ENCODE data around the gene GSTA1. TPM values are rescaled to one million over a fixed set of nuclear protein-coding genes. Genes with fewer than 3 reads are reported as not detected.
"Not testable (repeated sequence)": the region's sequence is repeated elsewhere in the genome, so short reads cannot be mapped to it uniquely, and the experiment has no call there.

The GSTA1 gene
- total and polyA plus RNA-seq, 2 experiments from 2014 or later = 0.67 TPM; not detected in 1

DNA sequence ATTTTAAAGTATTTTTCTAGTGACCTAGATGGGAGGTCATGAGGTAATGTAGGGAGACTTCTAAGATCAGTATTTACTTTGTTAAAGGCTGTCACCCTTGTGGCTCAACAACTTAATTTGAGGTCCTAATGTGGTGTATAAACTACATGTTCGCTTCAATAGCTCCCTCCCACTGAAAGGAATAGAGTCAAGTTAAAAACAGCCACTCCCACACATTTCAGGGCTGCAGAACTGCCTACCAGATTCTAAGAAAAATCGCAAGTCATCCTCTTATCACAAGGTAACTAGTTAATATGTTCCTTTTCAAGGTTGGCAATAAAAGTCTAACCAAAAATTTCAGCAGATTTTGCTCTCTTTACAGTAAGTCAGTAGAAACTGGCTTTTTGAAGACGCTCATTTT is 15.1 kb downstream of the GSTA1 start:
- Histone ChIP-seq H3K4me1 (ENCODE audit: low read depth) (no peaks in the 10 kb centered on the region), H3K4me3 (no peak overlapping the region), H3K36me3 (no peaks in the 10 kb centered on the region), H3K27ac (no peak overlapping the region), H3K9me3 (ENCODE audit: low read depth) (no peaks in the 10 kb centered on the region), H3K27me3 (no peaks in the 10 kb centered on the region)
- peak in 1 of 2 donors; percentile 5 for DNase-seq (ENCODE audit: low read depth in 1 of 2, low spot score in 1 of 2)
- no peak for TF ChIP-seq CTCF (IDR thresholded peaks at IDR 0.05; ENCODE audit: low read depth, low read length)

GRCh38 chr6:52787917-52788316 is 15.7 kb downstream of the GSTA1 start:
- Histone ChIP-seq H3K9me3 (ENCODE audit: low read depth) (no peaks in the 10 kb centered on the region), H3K27ac (no peak overlapping the region), H3K4me1 (ENCODE audit: low read depth) (no peaks in the 10 kb centered on the region), H3K27me3 (no peaks in the 10 kb centered on the region), H3K4me3 (no peak overlapping the region), H3K36me3 (no peaks in the 10 kb centered on the region)
- TF ChIP-seq CTCF (IDR thresholded peaks at IDR 0.05; ENCODE audit: low read depth, low read length) = no peak
- no peak for DNase-seq (ENCODE audit: low read depth in 1 of 2, low spot score in 1 of 2)

DNA sequence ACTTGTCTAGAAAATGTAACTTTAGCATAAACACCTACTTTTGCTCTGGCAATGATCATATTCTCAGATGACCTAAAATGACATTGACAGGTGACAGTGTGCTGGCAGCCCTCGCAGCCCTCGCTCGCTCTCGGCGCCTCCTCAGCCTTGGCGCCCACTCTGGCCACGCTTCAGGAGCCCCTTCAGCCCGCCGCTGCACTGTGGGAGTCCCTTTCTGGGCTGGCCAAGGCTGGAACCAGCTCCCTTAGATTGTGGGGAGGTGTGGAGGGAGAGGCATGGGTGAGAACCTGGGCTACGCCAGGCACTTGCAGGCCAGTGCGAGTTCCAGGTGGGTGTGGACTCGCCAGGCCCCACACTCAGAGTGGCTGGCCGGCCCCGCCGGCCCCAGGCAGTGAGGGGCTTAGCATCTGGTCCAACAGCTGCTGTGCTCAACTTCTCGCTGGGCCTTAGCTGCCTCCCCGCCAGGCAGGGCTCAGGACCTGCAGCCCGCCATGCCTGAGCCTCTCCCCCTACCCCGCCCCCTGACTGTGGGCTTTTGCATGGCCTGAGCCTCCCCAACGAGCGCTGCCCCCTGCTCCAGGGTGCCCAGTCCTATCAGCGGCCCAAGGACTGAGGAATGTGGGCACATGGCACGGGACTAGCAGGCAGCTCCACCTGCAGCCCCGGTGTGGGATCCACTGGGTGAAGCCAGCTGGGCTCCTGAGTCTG is 17.2 kb downstream of the GSTA1 start:
- no peak overlapping the region for H3K4me3 ChIP-seq
- no peak for DNase-seq (ENCODE audit: low read depth in 1 of 2, low spot score in 1 of 2)
- H3K27ac ChIP-seq = no peak overlapping the region
- TF ChIP-seq CTCF (IDR thresholded peaks at IDR 0.05; ENCODE audit: low read depth, low read length) = no peak
- H3K4me1 ChIP-seq (ENCODE audit: low read depth) = no peaks in the 10 kb centered on the region
- no peaks in the 10 kb centered on the region for H3K9me3 ChIP-seq (ENCODE audit: low read depth)
- H3K27me3 ChIP-seq = no peaks in the 10 kb centered on the region
- no peaks in the 10 kb centered on the region for H3K36me3 ChIP-seq

DNA sequence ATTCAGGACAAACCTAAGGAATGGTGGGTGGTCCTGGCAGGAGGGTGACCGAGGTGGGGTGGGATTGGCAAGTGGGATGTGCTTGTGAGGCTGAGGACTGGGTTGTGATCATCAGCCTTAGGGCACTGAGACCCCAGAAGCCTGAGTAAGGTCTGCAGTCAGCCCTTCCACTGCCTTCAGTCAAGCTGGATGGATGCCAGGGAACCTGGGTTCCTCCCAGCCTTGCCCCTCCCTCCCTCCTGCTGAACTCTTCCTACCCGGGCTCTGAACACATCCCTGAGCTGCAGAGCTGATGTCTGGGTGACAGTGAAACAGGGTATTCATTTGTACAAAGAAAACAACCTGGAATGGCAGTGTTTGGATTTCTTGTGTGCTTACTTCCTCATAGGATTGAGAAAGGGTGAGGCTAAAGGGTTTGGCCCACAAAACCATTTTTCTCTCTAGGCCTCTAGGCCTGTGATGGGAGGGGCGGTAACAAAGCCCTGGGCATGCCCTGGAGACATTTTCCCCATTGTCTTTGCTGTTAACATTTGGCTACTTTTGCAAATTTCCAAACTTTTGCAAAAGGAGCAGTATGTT is 20.8 kb downstream of the GSTA1 start:
- not testable (repeated sequence) for H3K27me3 ChIP-seq; H3K27ac ChIP-seq; H3K4me3 ChIP-seq; H3K9me3 ChIP-seq (ENCODE audit: low read depth); H3K4me1 ChIP-seq (ENCODE audit: low read depth); DNase-seq (ENCODE audit: low read depth in 1 of 2, low spot score in 1 of 2); H3K36me3 ChIP-seq

DNA sequence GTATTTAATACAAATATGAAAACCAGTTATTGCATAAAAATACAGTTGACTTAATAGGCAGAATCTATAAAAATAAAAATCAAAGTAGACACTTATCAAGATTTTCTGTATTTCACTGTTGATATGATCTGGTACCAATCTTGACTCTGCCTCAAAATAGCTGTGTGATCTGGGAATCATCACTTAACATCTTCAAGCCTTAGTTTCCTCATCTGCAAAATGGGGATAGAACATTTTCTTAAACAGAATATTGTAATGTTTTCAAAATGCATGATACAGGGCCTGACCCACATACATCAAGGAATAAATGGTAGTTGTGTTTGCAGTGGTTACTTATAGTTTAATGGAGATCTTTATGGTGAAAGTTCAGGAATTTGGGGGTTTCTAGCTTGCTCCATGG is 21.4 kb downstream of the GSTA1 start:
- H3K27ac ChIP-seq; H3K4me3 ChIP-seq; H3K27me3 ChIP-seq; H3K4me1 ChIP-seq (ENCODE audit: low read depth); DNase-seq (ENCODE audit: low read depth in 1 of 2, low spot score in 1 of 2); H3K9me3 ChIP-seq (ENCODE audit: low read depth); H3K36me3 ChIP-seq: not testable (repeated sequence)

DNA sequence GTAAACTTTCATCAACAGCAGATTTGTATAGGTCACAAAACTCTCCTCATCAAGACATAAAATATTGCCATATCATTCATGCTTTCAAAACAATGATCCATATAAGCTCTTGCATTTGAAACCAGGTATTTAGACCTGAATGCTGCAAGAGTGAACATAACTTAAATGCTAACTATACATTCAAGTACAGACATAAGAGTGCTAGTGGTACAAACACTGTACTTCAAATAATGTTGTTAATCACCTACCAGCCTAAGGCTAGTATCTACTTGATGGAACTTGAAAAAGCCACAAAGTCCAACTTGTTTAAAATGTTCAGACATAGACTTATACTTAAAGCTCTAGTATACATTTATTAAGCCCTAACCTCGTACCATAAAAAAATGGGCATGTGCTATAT is 24.4 kb downstream of the GSTA1 start:
- H3K4me3 ChIP-seq = no peak overlapping the region
- TF ChIP-seq CTCF (IDR thresholded peaks at IDR 0.05; ENCODE audit: low read depth, low read length) = no peak
- no peak for DNase-seq (ENCODE audit: low read depth in 1 of 2, low spot score in 1 of 2)
- no peak overlapping the region for H3K27ac ChIP-seq
- no peaks in the 10 kb centered on the region for H3K4me1 ChIP-seq (ENCODE audit: low read depth)
- H3K27me3 ChIP-seq = no peaks in the 10 kb centered on the region
- H3K9me3 ChIP-seq (ENCODE audit: low read depth) = no peaks in the 10 kb centered on the region
- no peaks in the 10 kb centered on the region for H3K36me3 ChIP-seq

GRCh38 chr6:52776711-52777351 is 26.8 kb downstream of the GSTA1 start:
- not testable (repeated sequence) for H3K4me1 ChIP-seq (ENCODE audit: low read depth); H3K4me3 ChIP-seq; DNase-seq (ENCODE audit: low read depth in 1 of 2, low spot score in 1 of 2); H3K9me3 ChIP-seq (ENCODE audit: low read depth); H3K27ac ChIP-seq; H3K36me3 ChIP-seq; H3K27me3 ChIP-seq

DNA sequence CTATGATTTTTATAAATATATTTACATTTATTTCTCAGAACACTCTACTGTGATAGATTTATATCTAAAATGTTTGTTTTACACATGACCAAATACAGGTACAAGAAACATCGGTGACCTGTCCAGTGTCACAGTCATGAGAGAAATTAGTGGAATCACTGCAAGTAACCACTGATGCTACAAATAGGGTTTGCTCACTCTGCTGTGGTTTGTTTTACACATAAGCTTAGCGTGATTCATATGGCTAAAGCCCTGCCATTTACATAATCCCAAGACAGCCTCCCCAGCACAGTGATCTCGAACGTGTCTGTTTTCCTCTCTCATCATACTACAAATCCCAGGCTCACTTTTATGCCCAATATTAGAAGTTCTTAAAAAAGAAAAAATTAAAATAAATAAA is 34.2 kb downstream of the GSTA1 start:
- H3K27ac ChIP-seq = not testable (repeated sequence)

DNA sequence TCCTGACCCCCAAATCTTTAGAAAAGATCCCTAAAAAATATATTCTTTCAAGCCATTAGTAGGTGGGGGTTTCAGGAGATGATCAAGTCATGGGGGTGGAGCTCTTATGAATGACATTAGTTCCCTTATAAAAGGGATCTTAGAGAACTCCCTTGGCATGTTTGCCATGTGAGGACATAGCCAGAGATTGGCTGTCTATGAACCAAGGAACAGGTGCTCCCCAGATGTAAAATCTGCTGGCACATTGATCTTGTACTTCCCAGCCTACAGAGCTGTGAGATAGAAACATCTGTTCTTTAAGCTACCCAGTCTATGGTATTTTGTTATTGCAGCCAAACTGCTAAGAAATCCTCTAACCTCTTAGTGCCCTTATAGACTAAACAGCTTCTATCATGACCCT is 36.0 kb downstream of the GSTA1 start:
- not testable (repeated sequence) for H3K4me1 ChIP-seq (ENCODE audit: low read depth); H3K4me3 ChIP-seq; H3K27me3 ChIP-seq; H3K27ac ChIP-seq; DNase-seq (ENCODE audit: low read depth in 1 of 2, low spot score in 1 of 2); H3K36me3 ChIP-seq; H3K9me3 ChIP-seq (ENCODE audit: low read depth)

More for the DNA sequence above, 34.2 kb downstream of the GSTA1 start:
- not testable (repeated sequence) for H3K4me1 ChIP-seq (ENCODE audit: low read depth); DNase-seq (ENCODE audit: low read depth in 1 of 2, low spot score in 1 of 2); H3K27me3 ChIP-seq; H3K9me3 ChIP-seq (ENCODE audit: low read depth); H3K36me3 ChIP-seq; H3K4me3 ChIP-seq

All from cardiac muscle cell (in vitro differentiated cells and primary cell).